SIG-M5 (cell line): ENCODE measurements around the gene ITIH5.

Experiments
- DNase-seq: peaks from one replicate; lab custom pipeline; 2025; lab: John Stamatoyannopoulos, UW

ITIH5 gene

GRCh38 chr10:7518693-7519092, 148.1 kb downstream of the ITIH5 start:
- DNase-seq, result no peak

DNA sequence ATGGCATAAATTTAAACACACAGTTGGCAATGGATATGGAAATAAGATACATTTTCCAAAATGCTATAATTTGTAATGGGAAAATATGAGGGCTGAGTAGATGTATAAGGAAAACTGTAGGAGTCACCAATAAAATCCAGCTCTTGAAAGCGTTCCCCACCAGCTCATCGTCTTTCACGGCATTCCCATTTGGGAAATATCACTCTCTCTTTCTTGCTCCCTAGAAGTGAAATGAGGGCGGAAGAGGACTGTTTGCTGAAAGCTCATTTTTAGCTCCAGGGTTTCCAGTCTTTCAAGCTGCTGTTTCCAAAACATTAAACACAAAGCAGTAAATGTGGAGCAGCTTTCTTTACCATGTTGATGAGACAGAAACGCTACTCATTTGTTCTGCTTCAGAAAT, 151.3 kb downstream of the ITIH5 start:
- no peak for DNase-seq

DNA sequence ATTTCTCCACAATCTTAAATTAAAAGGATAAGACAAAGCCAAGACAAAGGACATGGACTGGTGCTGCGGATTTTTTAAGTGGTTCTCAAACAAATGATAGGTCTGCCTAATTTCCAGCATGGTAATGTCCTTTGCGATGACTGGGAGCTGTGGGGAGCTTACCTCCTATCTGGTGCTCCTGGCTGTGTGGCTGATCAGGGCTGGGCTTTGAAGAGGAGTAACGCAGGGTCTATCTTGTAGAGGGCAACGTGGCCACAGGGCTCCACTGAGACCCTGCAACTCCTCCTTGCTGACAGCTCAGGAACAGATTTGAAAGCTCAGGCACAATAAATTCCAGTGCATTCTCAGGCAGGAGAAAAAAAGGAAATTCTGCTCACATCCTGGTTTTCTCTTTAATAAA, 152.8 kb downstream of the ITIH5 start:
- no peak for DNase-seq

DNA sequence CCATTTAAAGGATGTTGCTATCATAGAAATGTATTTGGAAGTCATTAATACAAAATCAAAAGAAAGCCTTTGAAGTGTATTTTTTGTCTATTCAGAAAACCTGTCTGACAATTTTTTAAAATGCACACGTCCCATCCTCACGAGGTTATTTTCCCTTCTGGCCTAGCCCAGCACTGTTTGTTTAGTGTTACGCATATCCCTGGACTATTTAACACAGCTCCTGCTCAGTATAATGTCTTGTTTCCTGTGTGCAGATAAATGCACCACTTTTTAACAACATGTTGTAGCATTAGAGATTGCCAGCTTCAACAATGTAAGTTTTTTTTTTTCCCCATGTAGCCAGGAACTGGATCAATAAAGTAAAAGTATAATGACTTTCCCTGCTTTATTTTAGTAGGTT, 153.3 kb downstream of the ITIH5 start:
- DNase-seq, result no peak

GRCh38 chr10:7512487-7512886, 154.3 kb downstream of the ITIH5 start:
- no peak for DNase-seq

GRCh38 chr10:7511612-7512011, 155.2 kb downstream of the ITIH5 start:
- no peak for DNase-seq
